Upper lobe of left lung (tissue), 4 donors: ENCODE results near the gene CSTPP1.

ENCODE experiments used
- CTCF ChIP-seq, 6 experiments: fragments of 450-650 bp in 4 of 6; fragments of 200-600 bp in 2 of 6; sonication (generic) in 2 of 6; IDR thresholded peaks; one replicate each; pipeline ENCODE4 v1.5.1; 2016 to 2019; ENCODE audit warnings: antibody characterized with exemption in 6 of 6
- EP300 ChIP-seq, 4 donors: sonication (generic); formaldehyde crosslinking; IDR thresholded peaks; one replicate each; pipeline ENCODE4 v1.5.1; 2017; ENCODE audit warnings: antibody characterized with exemption in 4 of 4, control low read depth in 2 of 4
- POLR2A ChIP-seq, 4 donors: fragments of 450-650 bp; IDR thresholded peaks; one replicate each; pipeline ENCODE4 v1.5.1; 2016 to 2017; ENCODE audit warnings: antibody characterized with exemption in 4 of 4, mild to moderate bottlenecking in 2 of 4

- TF ChIP-seq POLR2A (IDR thresholded peaks at IDR 0.05): no peak
- TF ChIP-seq EP300 (IDR thresholded peaks at IDR 0.05): no peak
- TF ChIP-seq CTCF (IDR thresholded peaks at IDR 0.05): no peak
Measured at GRCh38 chr11:47021965-47022364, 85.4 kb downstream of the CSTPP1 start.
